T-cell (primary cell): ENCODE data around the gene FRMD7. TPM values are rescaled to one million over a fixed set of nuclear protein-coding genes. Genes with fewer than 3 reads are reported as not detected.
A peak's percentile ranks its signal among the peaks of the same experiment; 100 is the strongest.
"Not testable (repeated sequence)": the region's sequence is repeated elsewhere in the genome, so short reads cannot be mapped to it uniquely, and the experiment has no call there.

Experiments used
- ATAC-seq, 4 experiments: fragments of 200-7000 bp in 3 of 4; fragments of 150-1000 bp in 1 of 4; cut with Tn5 transposase; replicated peaks in 1 of 4; 1 replicate in 3 of 4; 2 replicates in 1 of 4; pipeline ENCODE4 v1.10.0; 2021; ENCODE audit warnings: moderate library complexity in 3 of 4, mild to moderate bottlenecking in 2 of 4, moderate number of reproducible peaks in 1 of 4
- CTCF ChIA-PET, 2 donors: fragments of 300-600 bp; sonication (Branson Sonifier 250); formaldehyde crosslinking; loops; one replicate each; lab custom pipeline; 2022; ENCODE audit warnings: antibody characterized with exemption in 2 of 2; lab: Charles Lee
- POLR2A ChIA-PET, 2 donors: fragments of 300-600 bp; sonication (Branson Sonifier 250); formaldehyde crosslinking; loops; one replicate each; lab custom pipeline; 2022; ENCODE audit warnings: antibody characterized with exemption in 2 of 2; lab: Charles Lee
- DNase-seq, 35 experiments: peaks; one replicate each; pipeline versions ENCODE4 v3.0.0 to v3.0.0-alpha.2; 2013 to 2023
- H3K27ac ChIP-seq: one replicate; pipeline ENCODE4 v1.5.1; 2013; ENCODE audit warnings: low read length
- H3K27me3 ChIP-seq, 2 experiments: replicated peaks in 1 of 2; 1 replicate in 1 of 2; 2 replicates in 1 of 2; pipeline versions ENCODE4 v1.6.1 to v1.7.0; 2013; ENCODE audit warnings: low read length in 1 of 2, mixed read lengths in 1 of 2; ENCODE audit not compliant: control insufficient read depth in 2 of 2, insufficient read depth in 2 of 2; ENCODE audit errors: extremely low read depth in 1 of 2
- H3K36me3 ChIP-seq, 2 donors: 1 replicate in 1 of 2; 2 replicates in 1 of 2; pipeline versions ENCODE4 v1.6.1 to v1.7.0; 2013; ENCODE audit warnings: low read length in 1 of 2; ENCODE audit not compliant: control insufficient read depth in 2 of 2, insufficient read depth in 1 of 2; ENCODE audit errors: extremely low read depth in 1 of 2
- H3K4me1 ChIP-seq, 2 experiments: 1 replicate in 1 of 2; 2 replicates in 1 of 2; pipeline versions ENCODE4 v1.6.1 to v1.7.0; 2013; ENCODE audit warnings: low read length in 2 of 2, mixed read lengths in 1 of 2; ENCODE audit not compliant: insufficient read depth in 2 of 2, control insufficient read depth in 1 of 2; ENCODE audit errors: extremely low read depth in 1 of 2
- H3K4me3 ChIP-seq, 2 donors: 1 replicate in 1 of 2; 2 replicates in 1 of 2; pipeline versions ENCODE4 v1.5.1 to v1.7.0; 2013; ENCODE audit warnings: mild to moderate bottlenecking in 2 of 2, low read length in 1 of 2, moderate library complexity in 1 of 2; ENCODE audit not compliant: control insufficient read depth in 1 of 2; ENCODE audit errors: extremely low read depth in 1 of 2
- H3K9me3 ChIP-seq: 2 replicates; pipeline ENCODE4 v1.7.0; 2013
- H3K27ac Mint-ChIP-seq, 2 donors: one replicate each; pipeline ENCODE4 v1.8.0; 2020 to 2021; ENCODE audit warnings: mild to moderate bottlenecking in 2 of 2, mixed read lengths in 2 of 2
- H3K27me3 Mint-ChIP-seq, 2 donors: one replicate each; pipeline ENCODE4 v1.8.0; 2021 to 2022; ENCODE audit warnings: mixed read lengths in 2 of 2
- H3K36me3 Mint-ChIP-seq: one replicate; pipeline ENCODE4 v1.8.0; 2021; ENCODE audit warnings: mixed read lengths
- H3K4me1 Mint-ChIP-seq, 3 donors: one replicate each; pipeline ENCODE4 v1.8.0; 2020 to 2022; ENCODE audit warnings: mixed read lengths in 3 of 3, mild to moderate bottlenecking in 1 of 3
- H3K4me3 Mint-ChIP-seq, 3 donors: one replicate each; pipeline ENCODE4 v1.8.0; 2020 to 2022; ENCODE audit warnings: mild to moderate bottlenecking in 3 of 3, mixed read lengths in 3 of 3, moderate library complexity in 3 of 3
- H3K9me3 Mint-ChIP-seq, 3 donors: one replicate each; pipeline ENCODE4 v1.8.0; 2020 to 2022; ENCODE audit warnings: mixed read lengths in 3 of 3
- WGBS: methylation state at CpG from one replicate; pipeline ENCODE4 v1.1.5; 2013; ENCODE audit warnings: missing lambda C conversion rate; ENCODE audit not compliant: insufficient coverage; 5-methylcytosine and 5-hydroxymethylcytosine counted together
- total RNA-seq, 35 experiments: library from RNA in 6 of 35; stranded (reverse) in 6 of 35; fragments of 120-200 nt in 1 of 35; gene quantifications; one replicate each; pipeline versions ENCODE4 v1.2.1 to v1.2.4 and lab custom pipeline; 2013 to 2026

Gene FRMD7
- total RNA-seq, 5 donors from 2014 or later (not counting 1 experiment from before 2014, with no cell fraction given): not detected

GRCh38 chrX:132058050-132058449, 69.8 kb downstream of the FRMD7 start:
- Histone ChIP-seq H3K27ac (no peak overlapping the region), H3K27me3 (no peaks in the 10 kb centered on the region), H3K4me3 (no peak overlapping the region), H3K9me3 (no peaks in the 10 kb centered on the region), H3K36me3 (peaks cover 0 to 6% of the 10 kb centered on the region in 2 donors), H3K4me1 (peaks cover 2 to 9% of the 10 kb centered on the region in 2 experiments)
- H3K27ac Mint-ChIP-seq: peak overlapping the region in 1 of 2 donors; percentile 24
- DNase-seq (no peak), ATAC-seq (no peak)
- H3K27me3 Mint-ChIP-seq: peaks cover 0 to 25% of the 10 kb centered on the region in 2 donors
- H3K4me3 Mint-ChIP-seq: no peak overlapping the region
- no CpG with 5 or more reads among the region's 4 CpGs for WGBS
- peaks cover 18 to 32% (median 20%) of the 10 kb centered on the region in 3 donors for H3K4me1 Mint-ChIP-seq
- POLR2A ChIA-PET: interaction anchor here in 1 of 2 donors (0.7 kb wide), 1 partner anchor 233 kb away, joined by 3 read pairs; no protein-coding TSS in a partner anchor
- no peaks in the 10 kb centered on the region for H3K9me3 Mint-ChIP-seq
- CTCF ChIA-PET: no interaction called here
- H3K36me3 Mint-ChIP-seq: peaks cover 14% of the 10 kb centered on the region

GRCh38 chrX:132051778-132052177, 76.0 kb downstream of the FRMD7 start:
- H3K27ac ChIP-seq, H3K9me3 ChIP-seq, ATAC-seq, CTCF ChIA-PET, DNase-seq, H3K36me3 ChIP-seq, H3K9me3 Mint-ChIP-seq, H3K4me1 ChIP-seq, H3K27ac Mint-ChIP-seq, H3K4me3 Mint-ChIP-seq, H3K27me3 ChIP-seq, H3K4me3 ChIP-seq: not testable (repeated sequence)
- POLR2A ChIA-PET: interaction anchor here in 1 of 2 donors (0.5 kb wide), 1 partner anchor 675 kb away, joined by 3 read pairs; no protein-coding TSS in a partner anchor
- H3K27me3 Mint-ChIP-seq: peaks cover 0 to 19% of the 10 kb centered on the region in 2 donors
- H3K36me3 Mint-ChIP-seq: peaks cover 14% of the 10 kb centered on the region
- peaks cover 5 to 43% (median 39%) of the 10 kb centered on the region in 3 donors for H3K4me1 Mint-ChIP-seq

- H3K27ac Mint-ChIP-seq: no peak overlapping the region
- no peaks in the 10 kb centered on the region for H3K9me3 Mint-ChIP-seq
- DNase-seq (no peak), ATAC-seq (no peak)
- H3K36me3 Mint-ChIP-seq: peaks cover 5% of the 10 kb centered on the region
- ChIA-PET POLR2A (interaction anchor here in 1 of 2 donors (0.6 kb wide), 1 partner anchor 15 kb away, joined by 3 read pairs; no protein-coding TSS in a partner anchor), CTCF (no interaction called here)
- no peaks in the 10 kb centered on the region for H3K36me3 ChIP-seq
- H3K27me3 Mint-ChIP-seq: peaks cover 0 to 29% of the 10 kb centered on the region in 2 donors
- H3K27ac ChIP-seq: no peak overlapping the region
- H3K27me3 ChIP-seq: no peaks in the 10 kb centered on the region
- peaks cover 0 to 2% of the 10 kb centered on the region in 2 experiments for H3K4me1 ChIP-seq
- H3K4me3 Mint-ChIP-seq: no peak overlapping the region
- no peaks in the 10 kb centered on the region for H3K9me3 ChIP-seq
- no peak overlapping the region for H3K4me3 ChIP-seq
- peaks cover 29 to 56% (median 52%) of the 10 kb centered on the region in 3 donors for H3K4me1 Mint-ChIP-seq
- WGBS: no CpG with 5 or more reads among the region's 2 CpGs
Observed at GRCh38 chrX:132046533-132046932, 81.3 kb downstream of the FRMD7 start.

GRCh38 chrX:132045456-132045855, 82.4 kb downstream of the FRMD7 start:
- ATAC-seq: no peak
- no peak for DNase-seq
- H3K4me3 ChIP-seq: no peak overlapping the region
- no CpG with 5 or more reads among the region's 2 CpGs for WGBS
- no peaks in the 10 kb centered on the region for H3K9me3 ChIP-seq
- peaks cover 30 to 63% (median 60%) of the 10 kb centered on the region in 3 donors for H3K4me1 Mint-ChIP-seq
- no peak overlapping the region for H3K27ac ChIP-seq
- H3K27me3 Mint-ChIP-seq: peaks cover 0 to 26% of the 10 kb centered on the region in 2 donors
- H3K9me3 Mint-ChIP-seq: no peaks in the 10 kb centered on the region
- H3K27me3 ChIP-seq: no peaks in the 10 kb centered on the region
- H3K27ac Mint-ChIP-seq: no peak overlapping the region
- ChIA-PET POLR2A (no interaction called here), CTCF (no interaction called here)
- H3K36me3 ChIP-seq: no peaks in the 10 kb centered on the region
- peaks cover 0 to 2% of the 10 kb centered on the region in 2 experiments for H3K4me1 ChIP-seq
- no peak overlapping the region for H3K4me3 Mint-ChIP-seq
- H3K36me3 Mint-ChIP-seq: peaks cover 5% of the 10 kb centered on the region

GRCh38 chrX:132044953-132045352, 82.9 kb downstream of the FRMD7 start:
- DNase-seq (no peak), ATAC-seq (no peak)
- CTCF ChIA-PET: no interaction called here
- Mint-ChIP-seq H3K36me3 (peaks cover 2% of the 10 kb centered on the region), H3K4me3 (no peak overlapping the region), H3K27me3 (peaks cover 0 to 28% of the 10 kb centered on the region in 2 donors), H3K9me3 (no peaks in the 10 kb centered on the region), H3K4me1 (peaks cover 35 to 67% (median 63%) of the 10 kb centered on the region in 3 donors), H3K27ac (no peak overlapping the region)
- peaks cover 2% of the 10 kb centered on the region in 2 experiments for H3K4me1 ChIP-seq
- H3K27ac ChIP-seq: no peak overlapping the region
- POLR2A ChIA-PET: no interaction called here
- no peaks in the 10 kb centered on the region for H3K9me3 ChIP-seq
- H3K4me3 ChIP-seq: no peak overlapping the region
- H3K36me3 ChIP-seq: no peaks in the 10 kb centered on the region
- WGBS: no CpG with 5 or more reads among the region's 4 CpGs
- no peaks in the 10 kb centered on the region for H3K27me3 ChIP-seq

- no peak overlapping the region for H3K27ac ChIP-seq
- no peaks in the 10 kb centered on the region for H3K36me3 ChIP-seq
- ATAC-seq (no peak), DNase-seq (no peak)
- POLR2A ChIA-PET: no interaction called here
- H3K27me3 ChIP-seq: no peaks in the 10 kb centered on the region
- no peaks in the 10 kb centered on the region for H3K36me3 Mint-ChIP-seq
- H3K4me1 ChIP-seq: peaks cover 1 to 2% of the 10 kb centered on the region in 2 experiments
- peak overlapping the region in 1 of 2 donors; percentile 23 for H3K27ac Mint-ChIP-seq
- WGBS: no CpG with 5 or more reads among the region's 2 CpGs
- peaks cover 0 to 22% of the 10 kb centered on the region in 2 donors for H3K27me3 Mint-ChIP-seq
- no peak overlapping the region for H3K4me3 ChIP-seq
- peaks cover 45 to 66% (median 64%) of the 10 kb centered on the region in 3 donors for H3K4me1 Mint-ChIP-seq
- CTCF ChIA-PET: no interaction called here
- no peaks in the 10 kb centered on the region for H3K9me3 Mint-ChIP-seq
- H3K9me3 ChIP-seq: no peaks in the 10 kb centered on the region
- H3K4me3 Mint-ChIP-seq: no peak overlapping the region
Observed at GRCh38 chrX:132043977-132044376, 83.8 kb downstream of the FRMD7 start.
